DMS53 (cell line): Measurements from ENCODE around the gene TM7SF2.

Experiments
- DNase-seq: peaks from one replicate; lab custom pipeline; 2025; lab: John Stamatoyannopoulos, UW

TM7SF2 gene

GRCh38 chr11:65111744-65112545 lies at the start of gene TM7SF2:
TSS of gene TM7SF2 (plus strand) at chr11:65111872. CDS start at chr11:65112016, 144 bp downstream.
- peak; percentile 99 for DNase-seq

GRCh38 chr11:65063532-65063931 lies 48.1 kb upstream of the TM7SF2 start:
- DNase-seq = no peak

- DNase-seq = no peak
These were observed 46.8 kb upstream of the TM7SF2 start for GRCh38 chr11:65064847-65065240.

GRCh38 chr11:65065851-65066250 lies 45.8 kb upstream of the TM7SF2 start:
- DNase-seq = no peak

- DNase-seq = no peak
These were observed 45.4 kb upstream of the TM7SF2 start for GRCh38 chr11:65066315-65066714.

- DNase-seq = no peak
These were observed 44.8 kb upstream of the TM7SF2 start for GRCh38 chr11:65066805-65067291.

GRCh38 chr11:65067446-65067845 lies 44.2 kb upstream of the TM7SF2 start:
- no peak for DNase-seq

GRCh38 chr11:65069217-65069616 lies 42.5 kb upstream of the TM7SF2 start:
- peak; percentile 52 for DNase-seq

GRCh38 chr11:65071907-65072630 lies 39.6 kb upstream of the TM7SF2 start:
- DNase-seq = no peak

- DNase-seq = no peak
These were observed 39.1 kb upstream of the TM7SF2 start for GRCh38 chr11:65072631-65072966.

- DNase-seq = no peak
These were observed 34.2 kb upstream of the TM7SF2 start for GRCh38 chr11:65077451-65077850.

GRCh38 chr11:65078151-65078550 lies 33.5 kb upstream of the TM7SF2 start:
- DNase-seq = peak; percentile 77

- no peak for DNase-seq
These were observed 32.8 kb upstream of the TM7SF2 start for GRCh38 chr11:65078786-65079342.

GRCh38 chr11:65083134-65083833 lies 28.4 kb upstream of the TM7SF2 start:
- no peak for DNase-seq

- DNase-seq = peak; percentile 98
These were observed 27.7 kb upstream of the TM7SF2 start, which contains the start of the genes CDCA5 and ZFPL1 for GRCh38 chr11:65083834-65084597. TSS of gene CDCA5 (minus strand) at chr11:65084040. CDS start at chr11:65083978, 62 bp downstream. TSS of gene ZFPL1 (plus strand) at chr11:65084222. CDS start at chr11:65084699, 477 bp downstream.

GRCh38 chr11:65084598-65085375 lies 26.9 kb upstream of the TM7SF2 start:
- no peak for DNase-seq

- no peak for DNase-seq
These were observed 26.2 kb upstream of the TM7SF2 start for GRCh38 chr11:65085446-65085845.

- DNase-seq = no peak
These were observed 24.9 kb upstream of the TM7SF2 start for GRCh38 chr11:65086809-65087208.

- DNase-seq = no peak
These were observed 24.5 kb upstream of the TM7SF2 start for GRCh38 chr11:65087216-65087615.

- DNase-seq = no peak
These were observed 23.8 kb upstream of the TM7SF2 start for GRCh38 chr11:65087827-65088226.

- no peak for DNase-seq
These were observed 22.1 kb upstream of the TM7SF2 start for GRCh38 chr11:65089621-65090020.
